NAMALWA (cell line): ENCODE data around the gene KCNN3.

Experiments used
- DNase-seq: peaks from one replicate; pipeline ENCODE4 v3.0.0-alpha.2; 2015; ENCODE audit warnings: low spot score

The KCNN3 gene

GRCh38 chr1:154791292-154792166, 78.6 kb downstream of the KCNN3 start:
- peak; percentile 71 for DNase-seq

- no peak for DNase-seq
Measured at GRCh38 chr1:154788886-154789285, 81.2 kb downstream of the KCNN3 start.

- no peak for DNase-seq
Measured at GRCh38 chr1:154788110-154788870, 81.8 kb downstream of the KCNN3 start.

GRCh38 chr1:154786804-154787570, 83.1 kb downstream of the KCNN3 start:
- no peak for DNase-seq

GRCh38 chr1:154784924-154785531, 85.1 kb downstream of the KCNN3 start:
- DNase-seq = peak; percentile 33

- no peak for DNase-seq
Measured at GRCh38 chr1:154784416-154784815, 85.7 kb downstream of the KCNN3 start.

GRCh38 chr1:154783976-154784375, 86.1 kb downstream of the KCNN3 start:
- DNase-seq = no peak

- no peak for DNase-seq
Measured at GRCh38 chr1:154780541-154780940, 89.5 kb downstream of the KCNN3 start.

- no peak for DNase-seq
Measured at GRCh38 chr1:154779551-154780189, 90.4 kb downstream of the KCNN3 start.

- no peak for DNase-seq
Measured at GRCh38 chr1:154778944-154779343, 91.1 kb downstream of the KCNN3 start.

GRCh38 chr1:154778275-154778674, 91.8 kb downstream of the KCNN3 start:
- no peak for DNase-seq

GRCh38 chr1:154777781-154778180, 92.3 kb downstream of the KCNN3 start:
- no peak for DNase-seq

GRCh38 chr1:154777154-154777553, 92.9 kb downstream of the KCNN3 start:
- no peak for DNase-seq

- no peak for DNase-seq
Measured at GRCh38 chr1:154775621-154776605, 94.2 kb downstream of the KCNN3 start.

- DNase-seq = no peak
Measured at GRCh38 chr1:154774175-154774855, 95.8 kb downstream of the KCNN3 start.

- no peak for DNase-seq
Measured at GRCh38 chr1:154773551-154773950, 96.5 kb downstream of the KCNN3 start.

GRCh38 chr1:154772606-154773506, 97.2 kb downstream of the KCNN3 start:
- no peak for DNase-seq

GRCh38 chr1:154772056-154772455, 98.0 kb downstream of the KCNN3 start:
- no peak for DNase-seq
